Endothelial cell of umbilical vein (primary cell): ENCODE data around the gene VSIG10L2. TPM values are rescaled to one million over a fixed set of nuclear protein-coding genes. Genes with fewer than 3 reads are reported as not detected.

Source experiments
- BruUV-seq: library from RNA; stranded (reverse); fragments of 400-500 nt; replicated peaks from 2 replicates; lab custom pipeline; 2021; lab: Mats Ljungman, UMichigan
- CTCF ChIA-PET: fragments of 300-600, 350-600 bp; sonication (Branson Sonifier 250); formaldehyde crosslinking; loops from one replicate; lab custom pipeline; 2021; ENCODE audit warnings: antibody characterized with exemption, inconsistent platforms; lab: Charles Lee
- POLR2A ChIA-PET: fragments of 300-600, 350-600 bp; sonication (Branson Sonifier 250); formaldehyde crosslinking; loops from one replicate; lab custom pipeline; 2021; ENCODE audit warnings: antibody characterized with exemption, inconsistent platforms; lab: Charles Lee
- DNase-seq: peaks from one replicate; pipeline ENCODE4 v3.0.0-alpha.2; 2011; ENCODE audit warnings: low read depth, low spot score
- FAIRE-seq: peaks from 2 replicates; lab custom pipeline; 2011; peaks lifted over from hg19 to GRCh38; lab: Jason Lieb, UNC
- H2AFZ ChIP-seq: 2 replicates; pipeline ENCODE4 v1.6.0; 2012; ENCODE audit warnings: low read depth, low read length, control low read depth, inconsistent platforms
- H3K27ac ChIP-seq: 2 replicates; pipeline ENCODE4 v1.5.1; 2011; ENCODE audit warnings: low read depth, mild to moderate bottlenecking, control low read depth, low read length, moderate library complexity; ENCODE audit not compliant: insufficient read depth
- H3K27me3 ChIP-seq, 2 experiments: 2 replicates each; pipeline versions ENCODE4 v1.6.0 to v1.6.1; 2011; ENCODE audit warnings: low read length in 2 of 2, mixed read lengths in 1 of 2; ENCODE audit not compliant: control insufficient read depth in 2 of 2, insufficient read depth in 2 of 2
- H3K36me3 ChIP-seq, 2 experiments: 2 replicates in 1 of 2; 3 replicates in 1 of 2; pipeline ENCODE4 v1.5.1; 2011; ENCODE audit warnings: low read length in 2 of 2, mild to moderate bottlenecking in 1 of 2, moderate library complexity in 1 of 2; ENCODE audit not compliant: control insufficient read depth in 2 of 2, insufficient read depth in 2 of 2; ENCODE audit errors: extremely low read depth in 1 of 2
- H3K4me1 ChIP-seq: 3 replicates; pipeline ENCODE4 v1.5.1; 2011; ENCODE audit warnings: mild to moderate bottlenecking, low read length; ENCODE audit not compliant: control insufficient read depth, insufficient read depth; ENCODE audit errors: extremely low read depth
- H3K4me2 ChIP-seq: 2 replicates; pipeline ENCODE4 v1.6.1; 2011; ENCODE audit warnings: low read length, control low read depth, mixed read lengths; ENCODE audit not compliant: insufficient read depth
- H3K4me3 ChIP-seq, 3 experiments: fragments of 200-600 bp in 1 of 3; sonication (generic), shearing (Covaris generic) in 1 of 3; replicated peaks in 1 of 3; 2 replicates each; pipeline ENCODE4 v1.5.1; 2011 to 2016; ENCODE audit warnings: control low read depth in 3 of 3, low read length in 3 of 3, mild to moderate bottlenecking in 2 of 3, inconsistent platforms in 1 of 3, low read depth in 1 of 3, moderate library complexity in 1 of 3; ENCODE audit not compliant: insufficient read depth in 1 of 3
- H3K79me2 ChIP-seq: 2 replicates; pipeline ENCODE4 v1.6.0; 2012; ENCODE audit warnings: low read length, inconsistent platforms; ENCODE audit not compliant: control insufficient read depth, insufficient read depth
- H3K9ac ChIP-seq: replicated peaks from 2 replicates; pipeline ENCODE3; 2011; ENCODE audit warnings: low read length, control low read depth; ENCODE audit not compliant: insufficient read depth; ENCODE audit errors: extremely low read depth
- H3K9me1 ChIP-seq: replicated peaks from 3 replicates; pipeline ENCODE4 v1.6.0; 2011; ENCODE audit warnings: mild to moderate bottlenecking, low read length; ENCODE audit not compliant: control insufficient read depth, insufficient read depth; ENCODE audit errors: extremely low read depth
- H3K9me3 ChIP-seq: replicated peaks from 2 replicates; pipeline ENCODE4 v1.5.1; 2012; ENCODE audit warnings: low read length, inconsistent platforms; ENCODE audit not compliant: control insufficient read depth, insufficient read depth
- H4K20me1 ChIP-seq: replicated peaks from 2 replicates; pipeline ENCODE3; 2011; ENCODE audit warnings: mild to moderate bottlenecking, low read length; ENCODE audit not compliant: control insufficient read depth, insufficient read depth; ENCODE audit errors: extremely low read depth
- CTCF ChIP-seq, 2 donors: IDR thresholded peaks; 1 replicate in 1 of 2; 2 replicates in 1 of 2; pipeline ENCODE4 v1.5.1; 2011; ENCODE audit warnings: low read length in 2 of 2, mild to moderate bottlenecking in 2 of 2, moderate library complexity in 2 of 2, control low read depth in 1 of 2, inconsistent platforms in 1 of 2, low read depth in 1 of 2; ENCODE audit not compliant: insufficient read depth in 1 of 2; ENCODE audit errors: extremely low read depth in 1 of 2
- EZH2 ChIP-seq: IDR thresholded peaks from 2 replicates; pipeline ENCODE4 v1.6.1; 2012; ENCODE audit warnings: borderline replicate concordance, low read depth, mild to moderate bottlenecking, moderate library complexity, low read length, inconsistent platforms; ENCODE audit not compliant: severe bottlenecking
- FOS ChIP-seq: IDR thresholded peaks from 2 replicates; pipeline ENCODE4 v1.6.1; 2011; ENCODE audit warnings: mild to moderate bottlenecking, low read length, moderate library complexity, borderline replicate concordance; ENCODE audit not compliant: insufficient read depth
- GATA2 ChIP-seq: IDR thresholded peaks from 2 replicates; pipeline ENCODE4 v1.7.0; 2011; ENCODE audit warnings: low read depth, mild to moderate bottlenecking, moderate library complexity, mixed read lengths, low read length; ENCODE audit not compliant: insufficient read length, insufficient read depth
- JUN ChIP-seq: IDR thresholded peaks from 2 replicates; pipeline ENCODE4 v1.6.1; 2011; ENCODE audit warnings: borderline replicate concordance, low read depth; ENCODE audit not compliant: insufficient read length, insufficient read depth
- MAX ChIP-seq: IDR thresholded peaks from 2 replicates; pipeline ENCODE4 v1.6.1; 2011; ENCODE audit not compliant: insufficient read depth, insufficient read length
- MYC ChIP-seq: IDR thresholded peaks from one replicate; pipeline ENCODE4 v1.6.1; 2011; ENCODE audit warnings: mild to moderate bottlenecking, low read depth, low read length
- POLR2A ChIP-seq: IDR thresholded peaks from 2 replicates; pipeline ENCODE4 v1.6.1; 2012; ENCODE audit warnings: low read depth, mild to moderate bottlenecking, control low read depth, low read length
- POLR2AphosphoS5 ChIP-seq: IDR thresholded peaks from 2 replicates; pipeline ENCODE4 v1.6.1; 2012; ENCODE audit warnings: low read depth, mild to moderate bottlenecking, control low read depth, low read length, moderate library complexity; ENCODE audit not compliant: insufficient read depth
- dilution Hi-C: fragments of 300-500 bp; cut with MboI; formaldehyde crosslinking; loops from one replicate; pipeline ENCODE4 v1.15.0; 2019; ENCODE audit warnings: low sequenced_read_pairs; ENCODE audit not compliant: extremely low pct_ligation_motif_present
- intact Hi-C: fragments of 100-400 bp; cut with micrococcal nuclease; formaldehyde crosslinking; loops from one replicate; pipeline ENCODE4 v1.10.0; 2022
- polyA plus RNA-seq, 4 experiments: library from polyadenylated mRNA; depleted of rRNA in 3 of 4; stranded (reverse) in 3 of 4; unstranded in 1 of 4; fragments of >200 nt; gene quantifications; 2 replicates each; pipeline versions ENCODE4 v1.2.1 to v1.2.3, GENCODE V29; 2011 to 2012; ENCODE audit warnings: missing spikeins in 1 of 4
- total RNA-seq: library from RNA; stranded (reverse); gene quantifications from 2 replicates; pipeline ENCODE4 v1.2.3, GENCODE V29; 2021

Gene VSIG10L2
- total and polyA plus RNA-seq, 2 donors (not counting 3 experiments of a cell fraction or from before 2014, with no cell fraction given), result not detected

GRCh38 chr11:125946712-125947418 lies 1.0 kb downstream of the VSIG10L2 start:
- DNase-seq, result no peak
- CTCF ChIA-PET, result no interaction called here
- no peak for FAIRE-seq
- Histone ChIP-seq H3K4me2 (no peak overlapping the region), H3K9me1 (no peaks in the 10 kb centered on the region), H3K27me3 (no peaks in the 10 kb centered on the region), H3K79me2 (no peaks in the 10 kb centered on the region), H3K36me3 (no peaks in the 10 kb centered on the region), H3K27ac (no peak overlapping the region), H4K20me1 (no peaks in the 10 kb centered on the region), H3K4me1 (no peaks in the 10 kb centered on the region), H2AFZ (no peak overlapping the region), H3K4me3 (no peak overlapping the region), H3K9me3 (no peaks in the 10 kb centered on the region), H3K9ac (no peak overlapping the region)
- no TSS peak for BruUV-seq
- POLR2A ChIA-PET, result no interaction called here
- TF ChIP-seq POLR2A (no peak), EZH2 (no peak), MYC (no peak), GATA2 (no peak), POLR2AphosphoS5 (no peak), FOS (no peak), JUN (no peak), MAX (no peak), CTCF (IDR thresholded peaks at IDR 0.05; ENCODE audit: extremely low read depth in 1 of 2, insufficient read depth in 1 of 2, low read depth in 1 of 2, low read length in 2 of 2) (no peak)
- dilution Hi-C loops (no loop called here), intact Hi-C loops (no loop called here)
